Osteocyte (in vitro differentiated cells): Measurements from ENCODE around the gene LETM1. TPM values are rescaled to one million over a fixed set of nuclear protein-coding genes. Genes with fewer than 3 reads are reported as not detected.

Source experiments
- DNase-seq: peaks from one replicate; pipeline ENCODE4 v3.0.0; 2021; ENCODE audit warnings: mixed read lengths; ENCODE audit not compliant: unreplicated experiment; ENCODE audit errors: extremely low spot score
- H3K27ac Mint-ChIP-seq: one replicate; pipeline ENCODE4 v1.8.0; 2021; ENCODE audit warnings: mild to moderate bottlenecking, mixed read lengths; ENCODE audit not compliant: unreplicated experiment
- H3K27me3 Mint-ChIP-seq: one replicate; pipeline ENCODE4 v1.8.0; 2021; ENCODE audit warnings: mixed read lengths; ENCODE audit not compliant: unreplicated experiment
- H3K36me3 Mint-ChIP-seq: one replicate; pipeline ENCODE4 v1.8.0; 2021; ENCODE audit warnings: mixed read lengths; ENCODE audit not compliant: unreplicated experiment
- H3K4me1 Mint-ChIP-seq: one replicate; pipeline ENCODE4 v1.8.0; 2021; ENCODE audit warnings: mixed read lengths; ENCODE audit not compliant: unreplicated experiment
- H3K4me3 Mint-ChIP-seq: one replicate; pipeline ENCODE4 v1.8.0; 2021; ENCODE audit warnings: mild to moderate bottlenecking, moderate library complexity, mixed read lengths; ENCODE audit not compliant: unreplicated experiment
- H3K9me3 Mint-ChIP-seq: one replicate; pipeline ENCODE4 v1.8.0; 2021; ENCODE audit warnings: mixed read lengths; ENCODE audit not compliant: unreplicated experiment
- CTCF ChIP-seq: fragments of 200-600 bp; sonication (generic); IDR thresholded peaks from 2 replicates; pipeline ENCODE4 v1.5.0; 2021; ENCODE audit warnings: antibody characterized with exemption, mild to moderate bottlenecking, moderate library complexity
- total RNA-seq: library from RNA; stranded (reverse); gene quantifications from 2 replicates; pipeline ENCODE4 v1.2.1, GENCODE V29; 2021

Gene LETM1
- total RNA-seq, 1 donor from 2014 or later = 48.2 TPM

- Mint-ChIP-seq H3K36me3 (peaks cover 28% of the 10 kb centered on the region), H3K27me3 (no peaks in the 10 kb centered on the region), H3K4me1 (peaks cover 21% of the 10 kb centered on the region), H3K27ac (peak overlapping the region; percentile 56), H3K4me3 (no peak overlapping the region), H3K9me3 (no peaks in the 10 kb centered on the region)
- no peak for TF ChIP-seq CTCF
- DNase-seq = no peak
Observed at GRCh38 chr4:1842339-1842895, 13.5 kb downstream of the LETM1 start.

GRCh38 chr4:1841887-1842210, 14.1 kb downstream of the LETM1 start:
- Mint-ChIP-seq H3K27me3 (no peaks in the 10 kb centered on the region), H3K9me3 (no peaks in the 10 kb centered on the region), H3K27ac (no peak overlapping the region), H3K4me3 (no peak overlapping the region), H3K4me1 (peaks cover 21% of the 10 kb centered on the region), H3K36me3 (peaks cover 26% of the 10 kb centered on the region)
- no peak for TF ChIP-seq CTCF
- DNase-seq = no peak

- Mint-ChIP-seq H3K27me3 (no peaks in the 10 kb centered on the region), H3K4me3 (no peak overlapping the region), H3K36me3 (peaks cover 21% of the 10 kb centered on the region), H3K9me3 (no peaks in the 10 kb centered on the region), H3K27ac (no peak overlapping the region), H3K4me1 (peaks cover 21% of the 10 kb centered on the region)
- TF ChIP-seq CTCF = no peak
- no peak for DNase-seq
Observed at GRCh38 chr4:1841201-1841886, 14.6 kb downstream of the LETM1 start.

- Mint-ChIP-seq H3K27me3 (no peaks in the 10 kb centered on the region), H3K27ac (no peak overlapping the region), H3K4me1 (peaks cover 21% of the 10 kb centered on the region), H3K4me3 (no peak overlapping the region), H3K36me3 (peaks cover 26% of the 10 kb centered on the region), H3K9me3 (no peaks in the 10 kb centered on the region)
- DNase-seq = no peak
- TF ChIP-seq CTCF = no peak
Observed at GRCh38 chr4:1839282-1839681, 16.7 kb downstream of the LETM1 start.

- peaks cover under 1% of the 10 kb centered on the region for H3K4me1 Mint-ChIP-seq
- no peak overlapping the region for H3K27ac Mint-ChIP-seq
- no peaks in the 10 kb centered on the region for H3K9me3 Mint-ChIP-seq
- peaks cover 28% of the 10 kb centered on the region for H3K36me3 Mint-ChIP-seq
- no peak overlapping the region for H3K4me3 Mint-ChIP-seq
- TF ChIP-seq CTCF = no peak
- no peaks in the 10 kb centered on the region for H3K27me3 Mint-ChIP-seq
- DNase-seq = no peak
Observed at GRCh38 chr4:1837069-1837468, 18.9 kb downstream of the LETM1 start.
